GM21526 (cell line): ENCODE measurements around the gene IP6K3.

Source experiments
- ATAC-seq: cut with Tn5 transposase; IDR thresholded peaks from one replicate; pipeline ENCODE4 v1.9.1; 2021; ENCODE audit warnings: moderate library complexity; ENCODE audit not compliant: unreplicated experiment, low FRiP score

IP6K3 gene

GRCh38 chr6:33744001-33744848 lies 2.5 kb downstream of the IP6K3 start:
- ATAC-seq = no peak

DNA sequence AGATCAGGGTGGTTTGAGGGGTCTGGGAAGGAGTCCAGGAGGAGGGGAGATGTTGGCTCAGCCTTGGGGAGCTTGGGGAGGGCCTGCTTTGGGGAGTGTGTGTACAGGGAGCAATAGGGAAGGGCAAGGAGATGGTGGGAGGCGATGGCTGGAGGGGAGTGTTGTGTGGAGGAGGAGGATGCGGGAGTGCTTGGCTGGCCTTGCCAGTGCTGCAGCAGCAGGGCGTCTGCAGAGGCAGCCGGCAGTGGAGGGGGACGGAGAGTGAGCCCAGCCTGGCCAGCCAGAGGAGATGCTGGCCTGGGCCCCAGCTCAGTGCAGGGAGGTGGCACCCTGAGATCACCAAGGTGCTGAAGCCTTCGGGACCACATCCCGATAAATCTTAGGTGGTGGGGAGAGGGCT lies 3.9 kb downstream of the IP6K3 start:
- no peak for ATAC-seq

GRCh38 chr6:33742092-33742491 lies 4.6 kb downstream of the IP6K3 start:
- ATAC-seq = no peak

- no peak for ATAC-seq
These were observed 5.9 kb downstream of the IP6K3 start for GRCh38 chr6:33740794-33741193.

DNA sequence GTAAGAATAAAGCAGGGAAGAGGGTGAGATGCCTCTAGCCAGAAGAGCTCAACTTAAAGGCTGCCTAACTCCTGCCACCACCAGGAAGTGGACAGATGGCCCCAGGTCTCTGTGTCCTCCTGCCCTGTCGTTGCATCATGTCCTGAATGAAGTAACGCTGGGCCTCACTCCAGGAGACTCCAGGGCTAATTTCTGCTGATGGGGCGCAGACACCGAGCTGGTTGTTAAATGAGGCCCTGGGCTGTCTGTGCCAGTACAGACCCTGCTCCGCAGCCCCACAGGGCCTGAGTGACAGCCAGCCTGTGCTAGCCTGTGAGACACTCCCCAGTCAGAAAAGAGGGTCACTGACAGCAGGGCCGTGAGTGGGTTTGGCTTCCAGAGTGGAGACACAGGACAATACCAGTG lies 6.5 kb downstream of the IP6K3 start:
- ATAC-seq = no peak

DNA sequence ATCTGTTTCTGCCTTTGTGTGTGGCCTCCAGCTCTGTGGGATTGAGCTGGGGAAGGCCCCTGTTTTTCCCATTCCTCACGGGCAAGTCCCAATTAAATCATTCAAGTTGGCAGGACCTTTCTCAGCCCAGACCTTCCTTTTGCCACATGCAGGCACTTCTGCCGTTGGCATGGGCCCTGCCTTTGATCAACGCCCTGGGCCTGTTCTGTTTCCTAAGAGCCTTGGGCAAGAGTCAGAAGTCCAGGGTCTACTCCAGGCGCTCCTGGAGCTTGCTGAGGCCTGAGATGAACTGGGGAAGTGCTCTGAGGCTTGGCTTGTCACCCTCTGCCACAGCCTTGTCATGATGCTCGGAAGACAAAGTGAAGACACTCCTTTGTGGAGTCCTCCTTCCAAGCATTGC lies 7.1 kb downstream of the IP6K3 start:
- no peak for ATAC-seq

GRCh38 chr6:33738879-33739278 lies 7.8 kb downstream of the IP6K3 start:
- ATAC-seq = no peak

DNA sequence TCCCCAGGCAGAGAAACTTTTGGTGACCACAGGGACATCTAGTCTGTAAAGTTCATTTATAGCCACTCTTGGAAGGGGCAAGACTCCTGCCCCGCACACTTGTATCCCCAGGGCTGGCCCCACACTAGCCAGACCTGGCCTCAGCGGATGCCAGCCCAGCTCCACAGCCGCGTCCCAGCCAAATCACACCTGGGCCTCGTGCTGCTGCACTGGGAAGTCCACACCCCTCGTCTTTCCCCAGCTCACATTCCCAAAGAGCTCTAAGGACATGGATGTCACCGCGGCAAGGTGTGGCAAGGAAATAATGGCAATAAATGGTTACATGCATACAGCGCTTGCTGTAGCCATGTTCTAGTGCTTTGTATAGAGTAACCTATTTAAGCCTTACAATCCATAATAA lies 8.6 kb downstream of the IP6K3 start:
- ATAC-seq = no peak

- no peak for ATAC-seq
These were observed 9.3 kb downstream of the IP6K3 start for GRCh38 chr6:33737267-33738026.

DNA sequence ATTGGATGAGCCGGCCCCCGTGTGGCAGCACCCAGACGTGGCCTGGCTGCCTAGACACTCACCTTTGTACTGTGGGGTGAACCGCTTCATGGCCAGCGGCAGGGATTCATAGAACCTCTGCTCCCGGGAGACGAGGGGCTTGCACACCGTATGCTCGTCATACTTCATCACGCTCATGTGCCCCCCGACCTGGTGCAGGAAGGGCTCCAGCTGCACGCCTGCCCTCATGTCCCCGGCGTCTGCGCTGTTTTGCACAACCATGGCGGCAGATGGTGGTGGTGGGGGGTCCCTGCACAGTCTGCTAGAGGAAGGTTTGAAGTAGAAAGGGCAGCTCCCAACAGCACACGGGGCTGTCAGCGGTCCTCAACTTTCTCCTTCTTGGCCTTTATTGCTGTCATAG lies 11.5 kb downstream of the IP6K3 start:
- no peak for ATAC-seq

DNA sequence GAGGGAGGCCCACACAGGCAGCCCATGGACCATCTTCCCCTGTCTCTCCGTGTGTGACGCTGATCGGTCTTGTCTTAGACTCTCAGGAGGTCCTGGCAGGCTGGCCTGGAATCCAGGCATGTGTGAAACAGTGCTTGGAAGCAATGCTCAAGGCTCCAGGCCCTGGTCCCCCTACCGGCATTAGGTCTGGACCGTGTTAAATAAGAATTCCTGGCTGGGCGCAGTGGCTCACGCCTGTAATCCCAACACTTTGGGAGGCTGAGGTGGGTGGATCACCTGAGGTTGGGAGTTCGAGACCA lies 13.0 kb downstream of the IP6K3 start:
- ATAC-seq = no peak

DNA sequence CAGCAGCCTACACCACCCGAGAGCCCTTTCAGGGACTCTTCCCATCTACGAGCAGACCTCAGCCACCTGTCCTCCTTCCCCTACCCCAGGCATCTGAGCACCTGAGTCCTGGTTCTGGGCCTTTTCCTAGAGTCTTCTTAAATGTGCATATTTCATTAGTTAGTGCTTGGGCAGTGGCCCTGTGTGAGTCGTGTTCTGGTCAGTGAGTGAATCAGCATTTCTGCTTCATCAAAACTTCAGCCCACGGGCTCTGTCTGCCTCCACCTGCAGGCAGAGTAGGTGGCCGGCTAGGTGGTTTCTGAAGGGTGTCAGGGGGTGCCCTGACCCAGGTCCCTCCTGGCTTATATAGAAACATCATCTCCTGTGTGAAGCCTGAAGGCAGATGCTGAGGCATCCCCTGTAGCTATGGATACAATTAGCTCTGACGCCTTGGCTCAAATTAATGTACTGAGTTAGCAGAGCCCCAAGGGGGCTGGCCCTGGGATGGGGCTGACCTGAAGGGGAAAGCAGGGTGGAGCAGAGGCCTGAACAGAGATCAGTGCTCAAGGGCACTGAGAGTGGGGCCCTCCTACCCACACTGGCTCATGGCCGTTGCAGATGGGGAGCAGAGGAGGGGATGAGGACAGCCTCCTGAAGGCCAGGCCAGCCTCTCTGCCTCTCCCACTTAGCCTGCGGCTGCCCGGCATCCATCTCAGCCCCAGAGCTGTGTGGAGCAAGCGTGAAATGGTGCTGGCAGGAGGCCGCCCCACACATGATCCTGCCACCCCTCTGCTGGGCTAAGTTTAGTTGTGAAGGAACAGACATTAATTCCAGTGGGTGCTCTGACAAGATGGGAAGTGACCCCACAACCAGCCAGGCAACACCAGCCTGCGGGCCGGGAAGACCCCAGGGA lies 13.6 kb downstream of the IP6K3 start:
- ATAC-seq = no peak

DNA sequence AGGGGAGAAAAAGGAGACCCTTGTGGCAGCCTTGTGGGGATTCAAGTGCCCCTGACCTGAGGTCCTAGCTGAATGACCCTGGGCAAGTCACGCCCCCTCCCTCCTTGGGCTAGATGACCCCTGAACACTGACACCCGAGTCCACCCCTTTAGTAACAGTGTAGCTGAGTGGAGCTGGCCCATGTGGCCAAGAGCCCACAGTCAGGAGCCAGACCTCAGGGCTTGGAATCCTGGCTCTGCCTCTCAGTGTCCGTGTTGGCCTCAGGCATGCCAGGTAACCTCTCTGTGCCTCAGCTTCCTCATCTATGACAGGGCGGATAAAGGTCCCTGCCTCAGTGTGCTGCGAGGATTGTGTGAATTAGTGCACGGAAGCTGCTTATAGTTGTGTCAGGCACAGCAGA lies 14.3 kb downstream of the IP6K3 start:
- ATAC-seq = no peak

DNA sequence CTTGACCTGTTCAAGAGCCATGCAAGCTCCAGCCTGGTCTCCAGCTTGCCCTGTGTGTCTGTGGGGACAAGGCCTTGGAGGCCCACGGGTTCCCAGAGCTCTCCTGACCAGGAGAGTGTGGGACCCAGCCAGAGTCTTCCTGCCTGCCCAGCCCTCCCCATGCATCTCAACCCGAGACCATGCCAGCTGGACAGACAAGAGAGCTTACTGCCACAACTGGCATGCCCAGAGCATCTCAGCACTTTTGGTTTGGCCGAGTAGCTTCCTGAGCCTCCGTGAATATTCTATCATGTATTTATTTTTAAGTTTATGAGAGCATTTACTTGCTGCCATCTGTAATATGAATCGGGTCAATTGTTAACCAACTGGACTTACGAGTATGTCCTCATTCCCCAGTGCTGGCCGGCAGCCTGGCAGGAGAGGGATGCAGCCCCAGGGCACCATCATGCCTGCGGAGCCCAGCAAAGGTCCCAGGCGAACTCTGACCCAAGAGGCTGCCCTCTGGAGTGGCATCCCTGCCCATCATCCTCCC lies 14.9 kb downstream of the IP6K3 start:
- no peak for ATAC-seq

DNA sequence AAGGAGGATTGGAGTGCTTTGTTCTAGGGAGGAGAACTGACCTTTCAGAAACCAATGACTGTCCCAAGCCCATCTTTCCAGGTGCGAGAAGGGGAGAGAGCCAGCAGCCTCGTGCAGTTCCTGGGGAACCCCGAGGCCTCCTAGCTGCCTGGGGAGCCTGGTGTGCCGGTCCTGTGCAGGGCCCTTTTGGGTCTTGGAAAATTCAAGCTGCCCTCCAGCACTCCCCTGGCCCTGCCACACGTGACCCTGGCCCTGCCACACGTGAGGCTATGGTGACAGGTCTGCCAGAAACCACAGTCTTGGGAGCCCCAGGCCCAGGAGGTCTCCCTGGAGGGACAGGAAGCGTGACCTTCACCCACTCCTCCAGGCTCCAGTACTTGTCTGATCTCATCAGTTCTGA lies 15.7 kb downstream of the IP6K3 start:
- no peak for ATAC-seq

GRCh38 chr6:33730611-33731010 lies 16.1 kb downstream of the IP6K3 start:
- no peak for ATAC-seq

DNA sequence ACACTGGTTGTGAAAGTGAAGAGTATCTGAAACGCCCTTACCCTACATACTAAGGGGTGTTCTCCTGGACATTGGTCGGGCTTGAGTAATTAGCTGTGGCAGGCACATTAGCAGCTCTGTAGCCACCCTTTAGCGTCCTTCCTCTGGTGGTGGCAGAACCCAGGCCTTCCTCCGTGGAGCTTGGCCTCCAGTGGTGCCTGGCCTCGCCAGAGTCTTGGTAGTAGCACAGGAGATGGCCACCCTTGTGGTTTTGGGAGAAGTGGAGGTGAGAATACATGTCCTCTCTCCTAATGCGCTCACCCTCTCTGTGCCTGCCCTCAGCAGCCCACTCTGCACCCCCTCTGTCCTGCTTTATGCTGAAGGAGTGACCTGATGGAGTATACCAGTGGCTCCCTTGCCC lies 17.6 kb downstream of the IP6K3 start:
- no peak for ATAC-seq

GRCh38 chr6:33728438-33728837 lies 18.3 kb downstream of the IP6K3 start:
- ATAC-seq = no peak

DNA sequence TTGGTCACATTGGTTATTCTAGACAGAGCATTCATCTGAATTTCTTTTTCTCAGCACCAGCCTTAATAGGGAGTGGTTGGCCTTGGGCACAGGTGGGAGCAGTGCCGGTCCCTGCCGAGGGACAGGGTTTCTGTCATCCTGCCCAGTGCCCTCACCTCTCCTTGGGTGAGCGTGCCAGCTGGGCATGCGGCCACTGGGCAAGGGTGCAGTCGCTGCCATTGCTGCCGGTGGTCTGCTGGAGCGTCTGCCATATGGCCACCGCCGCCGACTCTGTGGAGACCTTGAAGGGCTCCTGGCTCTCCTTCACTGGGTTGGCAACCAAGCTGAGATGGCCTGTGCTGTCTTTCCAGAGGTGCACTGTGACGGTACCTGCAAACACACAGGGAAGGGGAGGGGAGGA lies 18.8 kb downstream of the IP6K3 start:
- ATAC-seq = no peak

DNA sequence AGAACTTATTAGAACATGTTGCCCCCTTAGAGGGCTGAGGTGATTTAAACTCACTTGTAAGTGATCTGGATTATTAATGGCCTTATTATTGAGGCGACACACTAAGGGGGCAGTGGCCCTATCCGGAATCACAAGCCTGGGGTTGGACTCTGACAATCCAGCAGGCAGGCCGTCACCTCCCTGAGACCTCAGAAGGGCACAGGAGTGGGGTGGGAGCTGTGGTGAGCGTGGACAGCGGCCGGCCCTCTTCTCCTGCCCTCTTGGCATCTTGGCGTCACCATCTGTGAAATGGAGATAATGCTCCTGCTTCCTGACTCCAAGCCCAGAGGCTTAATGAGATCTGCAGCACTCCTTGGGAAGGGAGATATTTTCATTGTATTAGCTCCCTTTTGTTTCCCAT lies 19.6 kb downstream of the IP6K3 start:
- ATAC-seq = no peak

DNA sequence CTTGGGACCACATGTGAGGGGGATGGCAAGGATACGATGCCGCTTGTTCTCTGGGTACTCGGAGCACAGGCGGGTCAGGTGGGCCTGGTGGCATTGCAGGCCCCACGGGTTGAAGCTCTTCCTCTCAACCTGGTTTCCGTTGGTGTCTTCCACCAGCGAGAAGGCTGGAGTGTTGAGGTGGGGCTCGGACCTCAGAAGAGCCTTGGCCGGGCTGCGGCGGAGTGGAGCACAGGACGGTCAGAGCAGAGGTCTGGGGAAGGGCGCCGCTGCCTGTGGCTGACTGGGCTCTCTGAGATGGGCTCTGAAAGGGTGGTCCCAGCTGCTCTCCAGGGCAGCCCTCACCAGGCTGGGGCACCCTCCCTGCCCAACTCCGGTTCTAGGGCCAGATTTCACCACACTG lies 20.0 kb downstream of the IP6K3 start:
- no peak for ATAC-seq
